Testis (tissue), 2 donors: ENCODE results near the gene CHCHD6.

Source experiments
- CTCF ChIP-seq, 3 experiments: fragments of 450-650 bp in 2 of 3; fragments of 200-600 bp in 1 of 3; sonication (generic) in 1 of 3; IDR thresholded peaks; one replicate each; pipeline ENCODE4 v1.5.1; 2016 to 2019; ENCODE audit warnings: antibody characterized with exemption in 3 of 3, mild to moderate bottlenecking in 2 of 3, moderate library complexity in 1 of 3
- POLR2A ChIP-seq: fragments of 450-650 bp; IDR thresholded peaks from one replicate; pipeline ENCODE4 v1.6.1; 2017; ENCODE audit warnings: antibody characterized with exemption, mild to moderate bottlenecking, moderate library complexity

GRCh38 chr3:126859415-126860246 lies 155.6 kb downstream of the CHCHD6 start:
- TF ChIP-seq CTCF (IDR thresholded peaks at IDR 0.05) (no peak), POLR2A (no peak)
